HK-2 (cell line): ENCODE data around the gene CD14.
A peak's percentile ranks its signal among the peaks of the same experiment; 100 is the strongest.
"Not testable (repeated sequence)": the region's sequence is repeated elsewhere in the genome, so short reads cannot be mapped to it uniquely, and the experiment has no call there.

Experiments
- DNase-seq: peaks from one replicate; pipeline ENCODE4 v3.0.0-alpha.2; 2018; ENCODE audit not compliant: unreplicated experiment

CD14 gene

DNA sequence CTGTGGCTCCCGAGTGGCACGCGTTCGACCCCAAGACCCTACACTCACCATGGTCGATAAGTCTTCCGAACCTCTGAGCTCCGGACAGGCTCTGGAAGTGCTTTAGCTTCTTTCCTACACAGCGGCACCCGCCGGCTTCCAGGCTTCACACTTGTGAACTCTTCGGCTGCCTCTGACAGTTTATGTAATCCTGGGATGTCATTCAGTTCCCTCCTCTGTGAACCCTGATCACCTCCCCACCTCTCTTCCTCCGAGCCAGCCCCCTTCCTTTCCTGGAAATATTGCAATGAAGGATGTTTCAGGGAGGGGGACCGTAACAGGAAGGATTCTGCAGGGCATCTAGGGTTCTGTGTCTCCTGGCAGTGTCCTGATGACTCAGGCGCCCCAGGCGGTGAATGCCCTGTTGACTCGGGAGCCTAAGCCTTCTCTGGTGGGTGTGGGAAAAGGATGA is at the start of gene CD14:
TSS of gene CD14 (minus strand) at position 155 of the 451 bp plus-strand sequence. CDS start at position 51, 104 bp downstream.
- peak; percentile 45 for DNase-seq

- DNase-seq: no peak
Measured at GRCh38 chr5:140678993-140679392, 46.0 kb upstream of the CD14 start.

- DNase-seq: no peak
Measured at GRCh38 chr5:140677947-140678346, 45.0 kb upstream of the CD14 start.

- no peak for DNase-seq
Measured at GRCh38 chr5:140674629-140675028, 41.7 kb upstream of the CD14 start.

GRCh38 chr5:140674211-140674610 is 41.2 kb upstream of the CD14 start:
- no peak for DNase-seq

DNA sequence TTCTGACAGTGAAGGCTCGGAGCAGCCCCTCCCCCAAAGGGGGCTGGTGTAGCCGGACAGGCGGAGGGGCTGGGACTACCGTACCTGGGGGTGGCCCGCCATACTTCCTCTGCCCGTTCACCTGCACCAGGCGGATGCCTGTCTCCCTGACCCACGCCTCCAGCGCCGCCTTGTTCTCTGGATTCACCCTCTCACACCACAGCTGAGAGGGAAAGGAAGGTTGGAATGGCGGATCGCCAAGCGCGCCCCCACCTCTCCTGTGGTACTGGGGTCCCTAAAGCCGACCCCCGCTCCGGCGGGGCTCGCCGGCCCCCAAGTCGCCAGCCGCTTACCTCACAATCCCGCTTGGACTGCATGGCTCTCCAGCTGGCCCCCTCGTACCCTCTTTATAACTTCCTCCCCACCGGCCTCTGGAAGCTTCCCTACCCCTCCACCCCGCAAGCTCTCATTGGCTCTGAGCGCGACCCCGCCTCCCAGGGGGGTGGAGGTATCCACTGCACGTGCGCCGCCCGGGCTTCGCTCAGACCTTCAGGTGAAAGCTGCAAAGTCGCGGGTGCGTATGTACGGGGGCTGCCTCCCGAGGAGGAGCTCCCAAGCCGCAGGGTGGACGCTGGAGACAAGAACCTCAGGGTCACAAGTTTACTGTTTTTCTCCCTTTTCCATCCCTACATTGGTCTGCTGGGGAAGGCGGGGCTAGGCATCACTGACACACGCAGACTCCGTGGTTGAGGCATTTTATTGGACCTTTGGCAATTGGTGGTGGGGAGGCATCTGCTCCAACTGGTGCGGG is 40.4 kb upstream of the CD14 start, which contains the start of gene DND1:
TSS of gene DND1 (minus strand) at position 390 of the 790 bp plus-strand sequence. CDS start at position 356, 34 bp downstream.
- no peak for DNase-seq

- no peak for DNase-seq
Measured at GRCh38 chr5:140672455-140673186, 39.6 kb upstream of the CD14 start.

DNA sequence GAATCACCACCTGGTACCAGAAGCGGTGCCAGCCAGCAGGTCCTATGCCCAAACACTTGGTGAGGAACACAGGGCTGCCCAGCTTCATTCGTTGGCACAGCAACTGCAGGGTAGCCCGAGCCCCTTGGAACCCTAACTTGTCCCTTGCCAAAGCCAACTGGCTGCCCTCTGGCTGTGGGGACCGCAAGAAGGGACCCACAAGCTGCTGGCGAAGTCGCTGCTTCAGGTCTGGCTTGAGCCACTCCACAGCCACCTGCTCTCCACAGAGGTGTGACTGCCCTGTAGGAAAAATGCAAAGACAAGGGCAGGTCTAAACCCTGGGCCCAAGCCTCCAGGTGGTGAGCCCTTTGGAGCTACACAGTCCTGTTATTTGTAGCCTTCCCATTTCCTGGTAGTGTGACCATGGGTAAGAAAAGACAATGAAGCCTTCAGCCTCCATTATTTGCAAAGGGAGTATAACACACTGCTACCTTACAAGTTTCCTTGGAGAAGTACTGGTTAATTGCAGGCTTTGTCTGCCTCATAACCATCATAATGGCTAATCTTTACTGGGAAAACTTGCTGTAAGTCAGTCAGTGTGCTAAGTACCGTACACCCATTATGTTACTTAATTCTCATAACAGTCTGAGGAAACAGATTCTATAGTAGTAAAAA is 38.6 kb upstream of the CD14 start:
- no peak for DNase-seq

DNA sequence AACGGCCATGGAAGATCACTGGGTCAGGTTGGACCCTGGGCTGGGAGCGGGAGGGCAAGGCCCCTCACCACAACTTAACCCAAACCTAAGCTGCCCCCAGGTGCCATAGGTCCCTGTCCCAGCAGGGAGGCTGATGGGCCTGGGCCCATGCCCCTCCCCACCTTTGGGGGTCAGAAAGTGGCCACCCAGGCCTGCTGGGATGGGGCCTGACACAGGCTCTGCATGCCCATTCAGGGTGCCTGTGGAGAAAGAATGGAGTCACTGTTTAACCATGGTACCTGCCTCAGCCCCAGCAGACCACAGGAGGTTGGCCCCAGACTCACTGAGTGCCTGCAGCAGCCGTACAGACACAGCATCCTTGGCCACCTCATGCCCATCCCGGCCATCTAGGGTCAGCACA is 38.1 kb upstream of the CD14 start:
- DNase-seq: not testable (repeated sequence)

DNA sequence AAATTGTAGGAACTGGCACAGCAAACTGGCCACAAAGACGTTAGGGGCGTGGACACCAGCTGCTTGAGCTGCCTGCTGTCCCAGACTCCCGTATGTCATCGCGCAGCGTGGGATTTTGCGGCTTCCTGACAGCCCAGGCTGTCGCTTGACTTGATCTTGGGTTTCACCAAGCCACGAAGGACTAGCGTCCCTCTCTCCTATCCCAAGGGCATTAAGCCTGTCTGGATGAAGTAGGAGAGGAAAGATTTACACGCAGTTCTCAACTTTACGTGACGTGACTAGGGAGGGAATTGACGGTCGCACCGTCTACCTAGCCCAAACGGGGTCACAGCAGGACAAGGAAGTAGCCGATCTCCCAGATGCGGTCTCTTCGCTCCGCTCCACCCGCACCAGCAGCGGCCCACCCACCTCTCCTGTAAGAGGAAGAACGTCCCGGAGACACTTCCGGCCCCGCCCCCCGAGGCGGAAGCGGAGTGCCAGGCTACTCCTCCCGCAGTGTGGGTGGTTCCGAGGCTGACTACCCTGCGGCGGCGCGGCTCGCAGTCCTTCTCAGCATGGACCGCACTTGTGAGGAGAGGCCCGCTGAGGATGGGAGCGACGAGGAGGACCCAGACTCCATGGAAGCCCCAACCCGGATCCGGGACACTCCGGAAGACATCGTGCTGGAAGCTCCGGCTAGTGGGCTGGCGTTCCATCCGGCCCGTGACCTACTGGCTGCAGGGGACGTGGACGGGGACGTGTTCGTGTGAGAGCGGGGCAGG is 31.6 kb upstream of the CD14 start, which contains the start of gene WDR55:
TSS of gene WDR55 (plus strand) at position 546 of the 761 bp plus-strand sequence. CDS start at position 555, 9 bp downstream.
- peak; percentile 88 for DNase-seq

GRCh38 chr5:140664030-140664358 is 31.0 kb upstream of the CD14 start:
- DNase-seq: no peak

DNA sequence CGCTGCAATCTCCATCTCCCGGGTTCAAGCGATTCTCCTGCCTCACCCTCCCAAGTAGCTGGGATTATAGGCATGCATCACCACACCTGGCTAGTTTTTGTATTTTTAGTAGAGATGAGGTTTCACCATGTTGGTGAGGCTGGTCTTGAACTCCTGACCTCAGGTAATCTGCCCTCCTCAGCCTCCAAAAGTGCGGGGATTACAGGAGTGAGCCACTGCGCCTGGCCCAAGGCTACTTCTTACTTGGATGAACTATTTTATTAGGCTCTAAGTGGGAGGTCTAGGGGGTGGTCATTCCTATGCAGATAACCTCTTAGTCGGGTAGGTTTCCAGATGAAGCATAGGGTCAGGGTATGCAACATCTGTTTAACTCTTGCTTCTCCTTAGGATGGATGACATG is 27.4 kb upstream of the CD14 start:
- not testable (repeated sequence) for DNase-seq

DNA sequence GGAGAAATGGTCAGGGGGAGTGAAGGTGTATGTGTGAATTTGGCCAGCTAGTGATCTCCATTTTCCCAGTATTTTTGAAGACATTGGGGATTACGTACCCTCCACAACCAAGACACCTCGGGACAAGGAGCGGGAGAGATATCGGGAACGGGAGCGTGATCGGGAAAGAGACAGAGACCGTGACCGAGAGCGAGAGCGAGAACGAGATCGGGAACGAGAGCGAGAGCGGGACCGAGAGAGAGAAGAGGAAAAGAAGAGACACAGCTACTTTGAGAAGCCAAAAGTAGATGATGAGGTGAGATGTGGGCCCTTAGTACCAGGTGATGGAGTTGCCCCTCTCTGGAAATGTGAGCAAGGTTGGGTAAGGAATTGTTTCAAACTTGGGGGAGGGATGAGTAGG is 25.9 kb upstream of the CD14 start:
- DNase-seq: no peak

DNA sequence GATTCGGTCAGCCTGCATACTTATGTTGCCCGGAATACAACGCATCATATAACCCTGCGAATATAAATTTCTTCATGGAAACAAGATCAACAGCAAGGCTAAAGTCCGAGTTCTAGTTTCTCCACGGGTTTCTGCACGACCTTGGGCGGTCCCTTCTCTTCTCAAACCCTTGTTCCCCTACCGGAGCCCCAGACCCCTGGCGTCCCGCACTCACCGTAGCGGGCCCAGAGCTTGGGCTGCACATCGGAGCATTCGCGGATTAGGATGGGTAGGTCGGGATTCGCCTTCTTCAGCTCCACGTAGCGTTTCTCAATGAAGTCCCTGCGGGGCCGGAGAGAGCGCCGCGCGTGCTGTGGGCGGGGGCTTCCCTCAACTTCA is 14.1 kb upstream of the CD14 start:
- no peak for DNase-seq

DNA sequence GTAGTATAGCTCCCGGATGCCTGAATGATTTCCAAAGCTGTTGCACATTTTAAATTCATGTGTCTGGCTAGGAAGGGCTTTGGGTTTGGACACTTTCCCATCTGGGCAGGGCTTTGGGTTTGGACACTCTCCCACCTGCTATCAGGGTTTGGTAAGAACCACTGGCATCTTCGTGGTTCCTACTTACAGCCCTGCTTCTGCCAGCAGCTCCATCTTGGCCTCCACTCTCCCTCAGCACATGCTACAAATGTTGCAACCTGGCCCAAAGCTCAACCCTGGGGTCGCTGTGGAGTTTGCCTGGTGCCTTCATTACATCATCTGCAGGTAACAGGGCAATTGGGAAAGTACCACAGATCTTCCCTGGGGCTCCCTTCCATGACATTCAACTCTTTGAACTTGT is 9.7 kb upstream of the CD14 start:
- no peak for DNase-seq

GRCh38 chr5:140641716-140642115 is 8.7 kb upstream of the CD14 start:
- DNase-seq: no peak

- DNase-seq: peak; percentile 90
Measured at GRCh38 chr5:140639148-140639981, 6.4 kb upstream of the CD14 start, which contains the start of gene TMCO6. Gene TMCO6 (plus strand): TSS chr5:140639451. CDS start chr5:140639528, 77 bp downstream.

DNA sequence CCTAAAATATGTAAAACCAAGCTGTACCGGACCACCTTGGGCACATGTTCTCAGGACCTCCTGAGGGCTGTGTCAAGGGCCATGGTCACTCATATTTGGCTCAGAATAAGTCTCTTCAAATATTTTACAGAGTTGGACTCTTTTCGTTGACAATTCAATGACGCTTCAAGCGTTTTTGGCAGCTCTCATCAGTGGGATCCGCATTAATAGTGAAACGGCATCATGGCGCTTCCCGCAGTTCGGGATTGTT is 5.8 kb upstream of the CD14 start:
- not testable (repeated sequence) for DNase-seq

DNA sequence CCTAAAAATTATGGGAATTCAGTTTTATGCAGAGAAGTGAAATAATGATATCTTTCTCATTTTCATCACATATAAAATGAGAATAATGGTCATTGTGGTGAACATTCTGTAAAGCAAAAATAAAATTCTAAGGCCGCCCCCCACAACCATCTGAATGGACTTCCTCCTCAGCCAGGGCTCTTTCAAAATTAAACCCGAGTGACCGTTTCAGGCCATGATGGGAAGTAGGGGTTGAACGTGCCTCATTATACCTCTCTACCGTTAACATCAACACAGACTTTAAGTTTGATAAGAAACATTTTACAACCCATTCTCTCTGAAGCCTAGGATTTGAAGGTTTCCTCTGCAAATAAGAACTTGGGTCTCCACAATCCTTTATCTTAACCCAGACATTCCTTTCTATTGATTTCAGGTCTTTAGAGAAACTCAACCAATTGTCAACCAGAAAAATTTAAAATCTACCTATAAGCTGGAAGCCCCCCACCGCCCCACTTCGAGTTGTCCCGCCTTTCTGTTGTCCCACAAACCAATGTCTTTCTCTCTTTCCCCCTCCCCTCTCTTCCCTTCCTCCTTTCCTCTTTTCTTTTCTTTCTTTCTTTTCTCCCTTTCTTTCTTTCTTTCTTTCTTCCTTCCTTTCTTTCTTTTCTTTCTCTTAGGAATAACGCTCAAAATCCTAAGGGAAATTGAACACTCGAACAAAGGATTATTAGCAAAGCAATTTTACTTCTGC is 4.6 kb upstream of the CD14 start:
- no peak for DNase-seq
